ENCODE results near the gene IL11. TPM values are rescaled to one million over a fixed set of nuclear protein-coding genes. Genes with fewer than 3 reads are reported as not detected.
A peak's percentile ranks its signal among the peaks of the same experiment; 100 is the strongest.

IL11 gene
- polyA plus RNA-seq (2011; rRNA removed) (42.1 and 52.4 TPM in 2 replicates), polyA plus RNA-seq (2017; fragmentation: RNase III; extraction: RNeasy Plus Mini Kit Qiagen cat#74134 plus additional on column Dnase treatment) (91.7 to 115 TPM (median 100.0 TPM) in 3 replicates), polyA minus RNA-seq (2011; rRNA and poly(A)+ RNA removed) (19.6 and 26.4 TPM in 2 replicates)
- 27.4 and 54.2 TPM in 2 replicates for polyA plus RNA-seq (2012; cell fraction: cytosol; rRNA removed)
- 89.3 and 99.2 TPM in 2 replicates for polyA plus RNA-seq (2012; cell fraction: nucleus; rRNA removed)

DNA sequence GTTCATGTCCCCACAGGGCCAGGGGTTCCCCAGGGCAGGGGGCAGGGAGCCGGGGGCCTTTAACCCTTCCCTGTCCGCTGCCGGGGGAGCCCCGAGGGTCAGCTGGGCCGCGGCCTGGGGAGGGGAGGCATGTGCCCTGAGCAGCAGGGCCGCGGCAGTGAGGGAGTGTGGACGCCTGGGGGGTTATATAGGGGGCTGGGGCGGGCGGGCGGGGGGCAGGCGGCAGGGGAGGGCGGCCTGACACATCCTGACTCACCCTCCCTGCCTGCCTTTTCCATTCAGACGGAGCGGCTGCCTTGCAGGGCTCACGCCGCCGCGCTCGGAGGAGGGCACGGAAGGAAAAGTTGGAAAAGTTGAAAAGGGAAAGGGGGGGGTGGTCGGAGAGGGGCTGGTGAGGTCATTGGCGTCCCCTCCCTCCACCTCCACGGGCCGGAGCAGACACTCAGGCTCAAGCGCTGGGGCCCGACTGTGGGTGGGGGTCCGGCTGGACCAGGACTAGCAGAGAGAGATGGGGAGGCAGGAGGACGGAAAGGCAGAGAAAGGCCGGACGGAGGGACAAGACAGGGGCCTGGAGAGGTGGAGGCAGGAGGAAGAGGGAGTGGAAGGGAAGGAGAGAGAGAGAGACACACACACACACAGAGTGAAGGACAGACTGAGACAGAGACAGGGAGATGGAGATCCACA, at the start of gene IL11:
IL11 (minus strand) TSS at position 159 of the 684 bp plus-strand sequence; CDS start at position 6, 153 bp downstream.
- peaks cover 65% of the 10 kb centered on the region for H3K4me1 ChIP-seq
- H3K27ac ChIP-seq, result peak within 1 kb of the TSS; percentile 91 to 96
- TF ChIP-seq ZC3H11A (IDR thresholded peaks at IDR 0.05) (no peak), JUNB (IDR thresholded peaks at IDR 0.05) (peak; percentile 56), FOSL2 (IDR thresholded peaks at IDR 0.05) (peak; percentile 73), FOSL2 (CRISPR knock-in tag; IDR thresholded peaks at IDR 0.05) (no peak; the same call in 1 of the 2 replicates), HES2 (IDR thresholded peaks at IDR 0.05) (no peak), RCOR1 (IDR thresholded peaks at IDR 0.05; ENCODE audit: low read depth, low read length) (no peak), POLR2A (IDR thresholded peaks at IDR 0.05; ENCODE audit: low read length) (peak; percentile 82), GATA3 (IDR thresholded peaks at IDR 0.05; ENCODE audit: borderline replicate concordance) (0 out of 2 replicates have a peak, but pooled peaks have one; percentile 29), ELK1 (IDR thresholded peaks at IDR 0.05; ENCODE audit: low read depth, low read length) (no peak), SMC3 (IDR thresholded peaks at IDR 0.05) (peak; percentile 34; the same call in 1 of the 3 replicates), JUN (IDR thresholded peaks at IDR 0.05) (peak; percentile 75 to 97), RNF2 (IDR thresholded peaks at IDR 0.05; ENCODE audit: borderline replicate concordance, low read depth) (no peak), RFX5 (IDR thresholded peaks at IDR 0.05) (no peak), EP300 (IDR thresholded peaks at IDR 0.05) (peak in 1 of 2 experiments; percentile 68; a peak in 2 of 5 replicates), SREBF2 (IDR thresholded peaks at IDR 0.05) (no peak), BCL3 (IDR thresholded peaks at IDR 0.05) (peak; percentile 80; the same call in 1 of the 3 replicates), HOXB13 (CRISPR knock-in tag; IDR thresholded peaks at IDR 0.05; ENCODE audit: low read depth) (peak; percentile 10; the same call in 1 of the 2 replicates), ATOH8 (CRISPR knock-in tag; IDR thresholded peaks at IDR 0.05; ENCODE audit: low read depth) (peak; percentile 8; the same call in 1 of the 2 replicates), CBX2 (IDR thresholded peaks at IDR 0.05; ENCODE audit: borderline replicate concordance, low read depth) (no peak), MYC (IDR thresholded peaks at IDR 0.05; ENCODE audit: borderline replicate concordance, low read length) (no peak)
- TF ChIP-seq, protein P1, sequence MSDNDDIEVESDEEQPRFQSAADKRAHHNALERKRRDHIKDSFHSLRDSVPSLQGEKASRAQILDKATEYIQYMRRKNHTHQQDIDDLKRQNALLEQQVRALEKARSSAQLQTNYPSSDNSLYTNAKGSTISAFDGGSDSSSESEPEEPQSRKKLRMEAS (IDR thresholded peaks at IDR 0.05), result peak; percentile 62
- DNase-seq (ENCODE audit: low read depth in 1 of 2, low spot score in 1 of 2) (peak; percentile 65 to 67), ATAC-seq (peak; percentile 12 to 23), FAIRE-seq (no peak)
- H3K4me2 ChIP-seq, result peak within 1 kb of the TSS; percentile 93
- H3K4me3 ChIP-seq, result peak within 1 kb of the TSS; percentile 85
- ChIA-PET CTCF (interaction anchor here (0.7 to 3.5 kb wide), 7 partner anchors 11 to 210 kb away, joined by 3 to 20 read pairs (median 7); partner anchors contain the start of gene TMEM238), POLR2A (interaction anchor here (1.2 to 2.8 kb wide), 3 partner anchors 14 to 31 kb away, joined by 3 to 13 read pairs (median 8); partner anchors contain the start of genes KMT5C and TMEM238)
- 11% methylated on average over 19 of the region's 32 CpGs for WGBS (ENCODE audit: missing lambda C conversion rate)
- H3K9me3 ChIP-seq, result no peaks in the 10 kb centered on the region
